NCI-H187 (cell line): ENCODE results near the gene TEF.
"Not testable (repeated sequence)": the region's sequence is repeated elsewhere in the genome, so short reads cannot be mapped to it uniquely, and the experiment has no call there.

Source experiments
- DNase-seq, 2 experiments: peaks; one replicate each; lab custom pipeline; 2025; lab: John Stamatoyannopoulos, UW

The TEF gene

DNA sequence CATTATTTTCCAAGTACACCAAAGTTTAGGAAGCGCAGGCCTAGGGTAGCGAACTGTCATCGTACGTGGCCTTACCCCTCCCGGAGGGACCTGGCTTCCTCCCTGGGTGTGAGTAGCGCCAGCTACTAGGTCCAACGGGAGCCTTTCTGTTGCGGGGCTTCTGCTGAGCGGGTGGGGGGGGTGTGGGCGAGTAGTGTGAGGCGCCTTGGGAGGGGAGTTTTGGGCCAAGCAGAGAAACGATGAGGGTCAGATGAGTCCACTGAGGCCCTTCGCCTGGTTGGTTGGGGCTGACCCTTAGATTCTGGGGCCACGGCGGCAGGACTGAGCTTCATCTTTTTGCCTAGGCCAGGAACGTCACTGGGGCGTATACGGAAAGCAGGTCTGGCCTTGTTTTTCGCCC, 868 bp downstream of the TEF start:
- DNase-seq, result no peak

DNA sequence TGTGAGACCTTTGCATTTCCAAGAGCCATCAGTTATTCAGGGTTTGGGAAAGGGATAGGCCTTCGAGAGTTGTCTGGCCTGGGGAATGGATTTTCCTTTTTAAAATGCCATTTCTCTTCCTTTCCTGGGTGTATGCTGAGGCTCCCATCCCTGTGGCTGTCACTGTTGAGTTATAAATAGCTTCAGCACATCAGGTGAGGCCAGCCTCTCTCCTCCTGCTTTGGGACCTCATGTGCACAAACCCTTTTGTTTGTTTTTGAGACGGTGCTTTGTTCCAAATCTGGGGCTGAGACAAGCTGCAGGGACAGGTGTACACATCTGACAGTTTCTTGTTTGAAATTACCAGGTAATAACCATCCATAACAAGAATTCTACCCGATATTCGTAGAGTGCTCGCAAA, 1.3 kb downstream of the TEF start:
- DNase-seq, result no peak

DNA sequence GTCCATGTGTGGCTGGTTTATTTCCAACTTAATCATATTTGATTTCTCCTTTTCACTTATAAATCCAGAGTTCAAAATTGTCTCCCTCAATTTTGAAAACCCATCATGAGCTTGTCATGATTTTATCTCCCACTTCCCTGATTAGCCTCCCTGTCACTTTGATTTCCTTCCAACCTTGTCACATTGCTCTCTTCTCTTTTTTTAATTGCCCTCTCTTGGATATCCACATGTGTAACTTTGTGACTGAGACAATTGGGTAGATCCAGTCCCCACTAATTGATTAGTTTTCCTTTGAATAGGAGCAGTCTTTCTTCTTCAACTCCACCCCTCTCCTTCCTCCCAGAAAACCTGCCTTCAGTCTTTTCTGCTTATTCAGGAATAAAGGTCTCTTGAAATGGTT, 2.4 kb downstream of the TEF start:
- DNase-seq, result no peak

DNA sequence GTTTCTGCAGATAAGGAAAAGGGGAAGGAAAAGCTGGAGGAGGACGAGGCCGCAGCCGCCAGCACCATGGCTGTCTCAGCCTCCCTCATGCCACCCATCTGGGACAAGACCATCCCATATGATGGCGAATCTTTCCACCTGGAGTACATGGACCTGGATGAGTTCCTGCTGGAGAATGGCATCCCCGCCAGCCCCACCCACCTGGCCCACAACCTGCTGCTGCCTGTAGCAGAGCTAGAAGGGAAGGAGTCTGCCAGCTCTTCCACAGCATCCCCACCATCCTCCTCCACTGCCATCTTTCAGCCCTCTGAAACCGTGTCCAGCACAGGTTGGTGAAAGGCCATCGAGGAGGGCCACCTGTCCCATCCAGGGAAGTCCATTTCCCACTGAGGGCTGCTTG, 5.6 kb downstream of the TEF start:
- no peak for DNase-seq

DNA sequence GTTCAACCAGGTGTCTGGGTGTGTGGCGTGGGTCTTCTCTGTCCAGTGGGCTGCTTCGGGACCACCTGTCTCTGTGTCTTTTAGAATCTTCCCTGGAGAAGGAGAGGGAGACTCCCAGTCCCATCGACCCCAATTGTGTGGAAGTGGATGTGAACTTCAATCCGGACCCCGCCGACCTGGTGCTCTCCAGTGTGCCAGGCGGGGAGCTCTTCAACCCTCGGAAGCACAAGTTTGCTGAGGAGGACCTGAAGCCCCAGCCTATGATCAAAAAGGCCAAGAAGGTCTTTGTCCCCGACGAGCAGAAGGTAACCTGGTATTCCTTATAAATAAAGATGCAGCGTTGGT, 12.2 kb downstream of the TEF start:
- DNase-seq, result no peak

DNA sequence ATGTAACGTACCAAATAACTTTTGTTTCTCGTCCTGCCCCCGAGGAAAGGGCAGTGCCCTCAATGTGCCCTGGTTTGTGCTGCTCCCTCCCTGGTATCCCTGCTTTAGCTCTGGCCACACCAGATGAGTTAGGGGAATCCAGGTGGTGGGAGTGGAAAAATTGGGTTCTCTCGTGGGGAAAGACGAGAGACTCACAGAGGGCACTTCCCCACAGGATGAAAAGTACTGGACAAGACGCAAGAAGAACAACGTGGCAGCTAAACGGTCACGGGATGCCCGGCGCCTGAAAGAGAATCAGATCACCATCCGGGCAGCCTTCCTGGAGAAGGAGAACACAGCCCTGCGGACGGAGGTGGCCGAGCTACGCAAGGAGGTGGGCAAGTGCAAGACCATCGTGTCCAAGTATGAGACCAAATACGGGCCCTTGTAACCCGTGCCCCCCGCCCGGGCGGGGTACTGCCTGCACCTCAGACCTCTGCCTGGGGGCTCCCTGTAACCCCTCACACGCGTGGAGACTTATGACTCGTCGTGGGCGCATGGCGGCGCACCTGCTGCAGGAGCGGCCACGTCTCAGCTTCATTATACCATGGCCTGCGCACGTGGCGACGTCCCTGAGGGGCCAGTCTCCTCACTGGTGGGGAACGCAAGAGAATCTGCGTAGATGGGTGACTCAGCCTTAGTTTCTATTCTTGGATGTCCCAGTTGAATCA, 13.9 kb downstream of the TEF start:
- no peak for DNase-seq

DNA sequence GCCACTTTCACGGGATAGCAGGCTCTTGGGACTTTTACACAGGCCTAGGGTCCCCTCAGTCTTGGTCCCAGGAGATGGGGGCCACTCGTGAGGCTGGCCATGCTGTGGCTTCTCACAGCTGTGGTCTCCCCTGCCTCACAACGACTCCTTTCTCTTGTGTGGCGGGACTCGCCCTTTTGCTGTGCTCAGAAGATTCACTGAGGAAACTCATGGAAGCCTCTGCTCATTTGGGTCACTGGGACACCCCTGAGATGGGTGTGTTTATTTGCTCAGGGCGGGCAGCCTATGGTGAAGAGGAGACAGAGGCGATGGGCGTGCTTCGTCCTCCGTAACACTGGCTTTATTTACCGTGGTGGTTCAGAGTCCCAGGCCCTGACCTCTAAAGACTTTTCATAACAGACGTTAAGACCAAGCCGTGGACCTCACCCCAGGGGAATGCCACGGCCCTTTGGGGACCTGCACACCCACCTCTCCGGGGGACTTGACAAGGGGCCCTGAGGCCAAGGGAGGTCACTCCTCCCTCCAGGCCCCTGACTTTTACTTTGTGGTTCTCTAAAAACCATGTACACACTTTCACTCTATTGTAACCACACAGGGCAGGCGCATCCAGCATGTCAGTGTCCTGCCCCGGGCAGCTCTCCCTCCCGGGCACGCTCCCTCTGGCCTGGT, 15.5 kb downstream of the TEF start:
- DNase-seq, result no peak

DNA sequence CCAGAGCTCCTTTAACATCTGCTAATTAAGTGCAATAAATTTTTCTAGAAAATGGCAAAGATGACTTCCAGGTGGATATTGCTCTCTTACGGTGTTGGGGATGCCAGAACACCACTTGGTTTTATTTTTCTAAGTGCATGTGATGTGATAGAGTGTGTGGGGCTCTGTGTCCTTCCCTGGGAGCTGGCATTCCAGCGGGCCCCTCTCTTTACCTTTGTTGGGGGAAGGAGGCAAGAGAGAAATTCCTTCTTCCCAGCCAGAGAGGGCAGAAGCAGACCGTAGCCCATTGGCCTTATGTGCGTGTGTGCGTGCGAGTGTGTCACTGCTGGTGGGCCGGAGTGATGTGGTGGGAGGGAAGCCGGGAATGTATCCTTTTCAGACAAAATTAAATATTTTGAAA, 17.2 kb downstream of the TEF start:
- DNase-seq, result no peak

DNA sequence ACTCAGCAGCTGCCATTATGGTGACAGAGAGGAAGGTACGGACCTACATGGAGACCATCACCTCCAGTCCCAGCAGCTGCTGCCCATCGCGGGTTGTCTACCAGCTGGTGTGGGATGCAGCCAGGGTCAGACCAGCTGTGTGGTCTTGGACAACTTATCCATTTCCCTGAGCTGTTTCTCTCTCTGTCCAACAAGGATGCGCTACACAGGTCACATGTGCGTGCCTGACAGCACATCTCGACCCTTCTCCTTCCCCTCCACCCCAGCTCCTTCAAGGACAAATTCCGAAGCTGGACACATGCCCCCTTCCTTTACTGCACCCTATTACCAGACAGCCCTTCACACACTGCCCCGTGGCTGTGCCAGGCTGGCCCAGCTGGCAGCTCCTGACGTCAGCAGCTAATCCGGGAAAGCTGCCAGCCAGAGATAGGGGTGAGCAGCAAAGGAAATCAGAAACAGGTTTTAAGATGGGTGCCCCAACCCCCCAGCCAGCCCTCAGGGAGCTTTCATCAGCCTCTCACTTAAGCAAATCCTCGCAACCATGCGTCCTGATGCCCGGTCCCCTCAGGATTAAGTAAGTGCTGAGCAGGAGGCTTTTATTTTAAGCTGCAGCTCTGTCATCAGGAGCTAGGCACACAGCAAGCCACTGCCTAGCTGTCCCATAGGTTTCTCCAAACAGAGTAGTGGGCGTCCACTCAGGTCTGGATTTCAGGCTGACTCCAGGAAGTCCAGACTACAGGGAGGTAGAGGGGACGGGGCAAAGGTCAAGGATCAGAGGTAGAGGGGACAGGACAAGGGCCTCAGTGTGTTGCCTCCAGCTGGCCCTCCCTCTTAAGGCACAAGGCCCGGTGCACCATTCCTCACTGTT, 20.3 kb downstream of the TEF start:
- no peak for DNase-seq

DNA sequence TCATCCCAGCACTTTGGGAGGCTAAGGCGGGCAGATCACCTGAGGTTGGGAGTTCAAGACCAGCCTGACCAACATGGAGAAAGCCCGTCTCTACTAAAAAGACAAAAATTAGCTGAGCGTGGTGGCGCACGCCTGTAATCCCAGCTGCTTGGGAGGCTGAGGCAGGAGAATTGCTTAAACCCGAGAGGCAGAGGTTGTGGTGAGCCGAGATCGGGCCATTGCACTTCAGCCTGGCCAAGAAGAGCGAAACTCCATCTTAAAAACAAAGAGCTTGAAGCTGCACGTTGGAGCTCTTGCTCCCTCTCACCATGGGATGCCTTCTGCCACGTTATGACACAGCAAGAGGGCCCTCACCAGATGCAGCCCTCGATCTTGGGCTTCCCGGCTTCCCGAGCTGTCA, 21.1 kb downstream of the TEF start:
- not testable (repeated sequence) for DNase-seq

DNA sequence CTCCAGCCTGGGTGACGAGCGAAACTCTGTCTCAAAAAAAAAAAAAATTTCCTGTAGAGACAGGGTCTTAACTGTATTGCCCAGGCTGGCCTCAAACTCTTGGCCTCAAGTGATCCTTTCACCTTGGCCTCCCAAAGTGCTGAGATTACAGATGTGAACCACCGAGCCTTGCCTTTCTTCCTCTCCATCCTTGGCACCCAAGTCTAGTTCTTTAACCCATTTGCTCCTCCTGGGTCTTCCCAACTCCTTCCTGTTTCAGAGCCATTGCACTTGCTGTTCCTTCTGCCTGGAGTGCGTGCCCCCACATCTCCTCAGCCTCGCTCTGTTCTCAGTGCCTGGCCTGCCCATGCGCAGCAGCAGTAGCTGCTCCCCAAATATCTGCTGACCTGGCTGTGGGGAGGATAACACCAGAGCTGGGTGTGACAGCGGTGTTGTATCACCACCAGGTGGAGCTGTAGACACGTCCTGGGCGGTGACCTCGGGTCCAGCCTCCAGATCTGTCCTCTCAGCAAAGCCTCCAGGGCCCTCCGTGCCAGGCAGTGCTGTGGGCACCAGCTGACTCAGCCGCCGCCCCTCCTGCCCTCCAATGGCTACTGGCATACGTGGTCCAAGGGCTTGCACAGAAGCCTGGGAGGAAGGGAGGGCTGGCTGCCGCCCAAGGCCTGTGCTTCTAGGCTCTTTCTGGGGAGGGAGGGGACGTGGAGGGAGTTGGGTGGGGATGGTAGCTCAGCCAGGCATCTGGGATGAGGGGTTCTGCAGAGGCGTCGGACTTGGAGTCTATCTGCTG, 22.0 kb downstream of the TEF start:
- peak; percentile 12 to 43 for DNase-seq

DNA sequence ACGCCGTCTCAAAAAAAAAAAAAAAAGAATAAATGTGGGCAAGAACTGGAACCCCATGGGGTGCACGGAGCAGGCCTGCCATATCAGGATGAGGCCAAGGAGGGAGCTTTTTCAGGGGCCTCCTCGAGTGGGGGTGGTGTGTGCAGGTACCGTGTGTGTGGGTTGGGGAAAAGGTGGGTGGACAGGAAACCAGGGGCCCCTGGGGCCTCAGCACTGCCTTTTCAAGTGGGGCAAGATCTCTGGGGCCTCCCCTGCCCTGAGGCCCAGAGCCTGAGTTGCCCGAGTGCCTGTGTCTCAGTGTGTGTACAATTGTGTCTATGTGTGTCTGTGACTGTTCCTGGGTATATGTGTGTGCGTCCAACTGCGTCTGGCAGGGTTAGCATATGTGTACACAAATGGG, 23.8 kb downstream of the TEF start:
- no peak for DNase-seq

DNA sequence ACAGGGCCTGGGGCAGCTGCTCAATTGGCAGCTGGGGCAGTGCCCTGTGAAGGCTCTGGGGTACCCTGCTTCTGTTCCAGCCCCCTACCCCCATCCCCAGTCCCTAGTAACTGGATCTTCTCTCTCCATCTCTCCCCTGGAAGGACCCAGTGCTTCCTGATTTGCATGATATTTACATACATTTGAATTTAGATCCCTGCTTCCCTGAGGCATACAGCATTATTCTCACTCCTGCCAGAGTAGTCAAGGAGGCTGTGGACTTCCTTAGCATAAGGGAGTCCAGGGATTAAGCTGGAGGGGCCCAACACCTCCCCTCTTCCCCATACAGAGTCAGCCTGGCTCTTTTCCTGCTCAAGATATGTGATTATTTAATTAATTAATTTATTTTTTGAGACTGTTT, 24.7 kb downstream of the TEF start:
- DNase-seq, result no peak

DNA sequence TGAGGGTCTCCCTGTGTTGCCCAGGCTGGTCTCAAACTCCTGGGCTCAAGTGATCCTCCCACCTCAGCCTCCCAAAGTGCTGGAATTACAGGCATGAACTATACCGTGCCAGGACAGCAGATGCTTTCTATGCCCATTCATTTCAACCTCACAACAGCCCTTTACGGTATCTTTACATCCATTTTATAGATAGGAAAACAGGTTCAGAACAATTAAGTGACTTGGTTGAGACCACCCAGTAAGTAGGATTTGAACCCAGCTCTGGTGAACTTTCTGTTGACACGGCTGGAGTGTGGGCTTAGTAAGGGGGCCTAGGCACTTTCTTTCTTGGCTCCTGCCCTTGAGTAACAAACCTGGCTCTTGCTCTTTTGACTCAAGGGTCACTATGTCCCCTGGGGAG, 25.7 kb downstream of the TEF start:
- no peak for DNase-seq

DNA sequence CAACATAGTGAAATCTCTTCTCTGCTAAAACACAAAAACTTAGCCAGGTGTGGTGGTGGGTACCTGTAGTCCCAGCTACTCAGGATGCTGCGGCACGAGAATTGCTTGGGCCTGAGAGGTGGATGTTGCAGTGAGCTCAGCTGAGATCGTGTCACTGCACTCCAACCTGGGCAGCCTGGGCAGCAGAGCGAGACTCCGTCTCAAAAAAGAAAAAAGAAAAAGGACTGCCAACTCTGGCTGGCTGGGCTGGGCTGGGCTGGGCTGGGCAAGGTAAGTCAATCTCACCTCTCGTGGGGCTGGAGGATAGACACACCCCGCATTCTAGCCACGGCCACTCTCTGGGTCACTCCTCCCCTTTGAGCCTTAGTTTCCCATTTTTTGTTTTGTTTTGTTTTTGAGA, 26.9 kb downstream of the TEF start:
- DNase-seq, result no peak

DNA sequence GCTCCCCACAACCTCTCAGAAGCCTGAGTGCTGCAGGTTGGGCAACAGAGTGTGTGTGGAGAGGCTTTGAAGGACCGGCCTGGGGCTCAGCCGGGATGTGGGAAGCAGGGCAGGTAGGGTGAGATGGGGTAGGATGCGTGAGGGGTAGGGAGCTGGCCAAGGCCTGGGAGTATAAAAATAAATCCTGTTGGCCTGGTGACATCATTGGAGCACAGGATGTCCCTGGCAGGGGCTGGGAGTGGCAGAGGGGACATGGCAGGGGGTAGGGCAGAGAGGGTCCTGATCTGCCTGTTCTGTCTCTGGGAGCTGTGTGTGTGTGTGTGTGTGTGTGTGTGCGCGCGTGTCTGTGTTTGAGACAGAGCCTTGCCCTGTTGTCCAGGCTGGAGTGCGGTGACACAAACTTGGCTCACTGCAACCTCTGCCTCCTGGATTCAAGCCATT, 28.6 kb downstream of the TEF start:
- DNase-seq, result no peak

DNA sequence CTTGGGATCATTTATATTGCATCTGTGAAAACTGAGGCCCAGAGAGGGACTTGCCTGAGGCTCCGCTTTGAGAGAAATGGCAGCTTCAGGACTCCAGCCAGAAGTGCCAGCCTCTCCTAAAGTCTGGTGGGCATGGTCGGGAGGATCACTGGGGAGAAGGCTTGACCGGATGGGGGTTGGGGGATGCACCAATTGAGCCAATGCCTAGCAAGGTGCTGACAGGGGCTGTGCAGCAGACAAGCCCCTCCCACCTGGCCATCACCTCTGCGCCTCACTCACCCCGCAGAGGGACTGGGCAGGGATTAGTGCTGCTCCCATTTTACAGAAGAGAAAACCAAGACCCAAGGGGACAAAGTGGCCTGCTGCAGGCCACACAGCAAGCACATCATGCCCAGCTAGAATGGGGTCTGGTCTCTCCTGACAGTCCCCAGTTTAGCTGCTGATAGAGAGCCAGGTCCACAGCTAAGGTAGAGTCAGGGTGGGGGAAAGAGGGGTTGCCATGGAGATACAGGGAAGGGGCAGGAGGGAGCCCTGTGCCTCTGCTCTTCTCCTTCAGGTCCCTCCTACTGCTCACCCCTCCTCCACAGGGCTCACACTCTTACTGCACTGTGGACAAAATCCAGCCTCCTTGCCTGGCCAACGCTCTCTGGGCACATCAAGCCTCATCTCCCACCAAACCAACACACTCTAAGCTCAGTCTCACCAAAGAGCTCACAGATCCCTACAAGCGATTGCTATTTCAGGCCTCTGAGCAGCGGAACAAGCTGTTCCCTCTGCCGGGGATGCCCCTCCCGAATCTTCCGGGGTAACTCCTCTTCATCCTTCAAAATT, 29.5 kb downstream of the TEF start:
- no peak for DNase-seq

DNA sequence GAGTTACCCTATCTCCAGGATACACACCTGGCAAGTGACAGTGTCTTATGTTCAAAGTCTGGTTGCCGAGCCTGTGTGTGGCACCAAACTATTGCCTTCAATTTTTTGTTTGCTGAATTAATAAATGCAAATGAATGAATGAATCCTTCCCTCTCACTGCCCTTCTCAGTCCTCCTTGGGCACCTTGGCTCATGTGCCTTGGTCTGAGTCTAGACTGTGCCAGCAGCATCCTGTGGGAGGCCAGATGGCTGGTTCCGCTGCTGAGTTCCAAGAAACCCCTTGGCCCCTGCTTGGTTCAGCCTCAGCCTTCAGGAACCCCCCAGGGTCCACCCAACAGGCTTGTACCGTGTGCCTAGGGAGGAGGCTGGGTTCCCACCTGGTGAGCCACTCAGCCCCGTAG, 33.8 kb downstream of the TEF start:
- no peak for DNase-seq

DNA sequence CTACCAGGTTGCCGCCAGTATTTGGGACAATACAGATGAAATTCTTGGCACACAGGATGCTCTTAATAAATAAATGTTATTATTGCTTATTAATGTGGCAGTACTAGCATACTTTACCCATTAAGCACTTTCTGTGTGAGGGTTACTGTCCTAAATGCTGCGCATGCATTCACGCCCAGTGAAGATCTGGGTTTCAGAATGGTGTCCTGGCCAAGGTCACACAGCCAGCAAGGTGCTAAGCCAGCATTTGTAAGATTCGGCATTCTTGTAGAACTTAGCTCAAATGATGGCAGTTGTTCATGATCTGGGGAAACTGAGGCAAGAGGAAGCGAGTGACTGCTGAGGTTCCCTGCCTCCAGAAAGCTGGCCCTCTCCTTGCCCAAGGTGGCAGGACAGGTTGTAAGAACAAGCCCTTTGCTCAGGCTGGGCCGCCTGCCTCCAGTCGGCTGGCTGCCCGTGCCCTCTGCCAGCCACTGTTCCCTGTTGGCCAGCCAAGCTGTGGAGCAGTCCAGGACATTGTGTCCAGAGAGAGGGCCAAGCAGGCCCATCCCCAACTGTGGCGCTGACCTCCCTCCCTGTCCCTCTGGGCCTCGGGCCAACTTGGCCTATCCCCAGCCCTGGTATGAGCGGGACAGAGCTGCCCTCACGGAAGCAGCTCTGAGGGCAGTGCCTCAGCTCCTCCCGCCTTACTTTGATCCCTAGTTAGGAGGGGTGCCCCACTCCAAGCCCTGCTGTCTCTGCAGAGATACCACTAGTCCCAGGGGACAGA, 36.1 kb downstream of the TEF start:
- DNase-seq, result no peak

DNA sequence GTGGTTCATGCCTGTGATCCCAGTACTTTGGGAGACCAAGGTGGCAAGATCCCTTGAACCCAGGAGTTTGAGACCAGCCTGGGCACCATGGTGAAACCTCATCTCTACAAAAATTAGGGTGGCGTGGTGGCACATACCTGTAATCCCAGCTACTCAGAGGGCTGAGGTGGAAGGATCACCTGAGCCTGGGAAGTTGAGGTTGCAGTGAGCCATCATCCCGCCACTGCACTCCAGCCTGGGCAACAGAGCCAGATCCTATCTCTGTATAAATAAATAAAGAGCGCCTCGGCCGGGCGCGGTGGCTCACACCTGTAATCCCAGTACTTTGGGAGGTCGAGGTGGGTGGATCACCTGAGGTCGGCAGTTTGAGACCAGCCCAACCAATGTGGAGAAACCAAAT, 37.0 kb downstream of the TEF start:
- no peak for DNase-seq
